Central memory CD8-positive, alpha-beta T cell (primary cell): Measurements from ENCODE around the gene PPP1R9B.

ENCODE experiments used
- ATAC-seq: fragments of 150-1000 bp; cut with Tn5 transposase; replicated peaks from 2 replicates; pipeline ENCODE4 v1.10.0; 2022; ENCODE audit warnings: mild to moderate bottlenecking, moderate FRiP score, moderate number of reproducible peaks; ENCODE audit not compliant: poor library complexity, severe bottlenecking; ENCODE audit errors: extremely low read depth
- DNase-seq, 2 donors: peaks; one replicate each; pipeline ENCODE4 v3.0.0; 2021; ENCODE audit warnings: low spot score in 2 of 2
- H3K27ac Mint-ChIP-seq: one replicate; pipeline ENCODE4 v1.8.0; 2022; ENCODE audit warnings: low read depth, mild to moderate bottlenecking, moderate library complexity, mixed read lengths
- H3K27me3 Mint-ChIP-seq: one replicate; pipeline ENCODE4 v1.8.0; 2022; ENCODE audit warnings: mixed read lengths
- H3K36me3 Mint-ChIP-seq: one replicate; pipeline ENCODE4 v1.8.0; 2022; ENCODE audit warnings: mild to moderate bottlenecking, moderate library complexity, mixed read lengths; ENCODE audit not compliant: insufficient read depth
- H3K4me1 Mint-ChIP-seq: one replicate; pipeline ENCODE4 v1.8.0; 2022; ENCODE audit warnings: mixed read lengths
- H3K4me3 Mint-ChIP-seq: one replicate; pipeline ENCODE4 v1.8.0; 2022; ENCODE audit warnings: mild to moderate bottlenecking, moderate library complexity, mixed read lengths
- H3K9me3 Mint-ChIP-seq: one replicate; pipeline ENCODE4 v1.8.0; 2022; ENCODE audit warnings: mixed read lengths

The PPP1R9B gene

GRCh38 chr17:50135316-50136095 lies 15.0 kb downstream of the PPP1R9B start:
- no peak overlapping the region for H3K27ac Mint-ChIP-seq
- DNase-seq, result no peak
- peaks cover 44% of the 10 kb centered on the region for H3K36me3 Mint-ChIP-seq
- H3K27me3 Mint-ChIP-seq, result no peaks in the 10 kb centered on the region
- H3K4me3 Mint-ChIP-seq, result no peak overlapping the region
- no peak for ATAC-seq
- H3K4me1 Mint-ChIP-seq, result peaks cover 49% of the 10 kb centered on the region
- no peaks in the 10 kb centered on the region for H3K9me3 Mint-ChIP-seq

GRCh38 chr17:50134206-50135110 lies 16.0 kb downstream of the PPP1R9B start:
- H3K27ac Mint-ChIP-seq, result no peak overlapping the region
- H3K4me1 Mint-ChIP-seq, result peaks cover 44% of the 10 kb centered on the region
- H3K4me3 Mint-ChIP-seq, result no peak overlapping the region
- no peak for ATAC-seq
- H3K27me3 Mint-ChIP-seq, result no peaks in the 10 kb centered on the region
- no peaks in the 10 kb centered on the region for H3K9me3 Mint-ChIP-seq
- H3K36me3 Mint-ChIP-seq, result peaks cover 40% of the 10 kb centered on the region
- DNase-seq, result no peak

- ATAC-seq (no peak), DNase-seq (no peak)
- no peak overlapping the region for H3K27ac Mint-ChIP-seq
- peaks cover 42% of the 10 kb centered on the region for H3K36me3 Mint-ChIP-seq
- no peak overlapping the region for H3K4me3 Mint-ChIP-seq
- peaks cover 6% of the 10 kb centered on the region for H3K27me3 Mint-ChIP-seq
- no peaks in the 10 kb centered on the region for H3K9me3 Mint-ChIP-seq
- H3K4me1 Mint-ChIP-seq, result peaks cover 48% of the 10 kb centered on the region
Measured at GRCh38 chr17:50133769-50134099, 16.7 kb downstream of the PPP1R9B start.

- no peak for ATAC-seq
- Mint-ChIP-seq H3K27me3 (peaks cover 11% of the 10 kb centered on the region), H3K36me3 (peaks cover 40% of the 10 kb centered on the region)
Measured at GRCh38 chr17:50133028-50133768, 17.3 kb downstream of the PPP1R9B start.

GRCh38 chr17:50132104-50132794 lies 18.2 kb downstream of the PPP1R9B start:
- no peak for DNase-seq
- Mint-ChIP-seq H3K27me3 (peaks cover 16% of the 10 kb centered on the region), H3K4me1 (peaks cover 50% of the 10 kb centered on the region), H3K27ac (peak overlapping the region; percentile 84), H3K4me3 (no peak overlapping the region), H3K36me3 (peaks cover 35% of the 10 kb centered on the region), H3K9me3 (no peaks in the 10 kb centered on the region)
- ATAC-seq, result no peak

More at GRCh38 chr17:50133028-50133768, 17.3 kb downstream of the PPP1R9B start:
- Mint-ChIP-seq H3K4me3 (no peak overlapping the region), H3K4me1 (peaks cover 52% of the 10 kb centered on the region), H3K27ac (no peak overlapping the region), H3K9me3 (no peaks in the 10 kb centered on the region)
- DNase-seq, result no peak

GRCh38 chr17:50130559-50131305 lies 19.7 kb downstream of the PPP1R9B start:
- Mint-ChIP-seq H3K36me3 (peaks cover 31% of the 10 kb centered on the region), H3K4me1 (peaks cover 42% of the 10 kb centered on the region), H3K4me3 (peak overlapping the region; percentile 72), H3K27me3 (peaks cover 16% of the 10 kb centered on the region), H3K9me3 (no peaks in the 10 kb centered on the region), H3K27ac (peak overlapping the region; percentile 75)
- DNase-seq (no peak), ATAC-seq (no peak)

- Mint-ChIP-seq H3K27ac (peak within 1 kb of the TSS; percentile 90), H3K36me3 (peaks cover 30% of the 10 kb centered on the region), H3K27me3 (peaks cover 16% of the 10 kb centered on the region), H3K4me3 (peak within 1 kb of the TSS; percentile 72), H3K9me3 (no peaks in the 10 kb centered on the region), H3K4me1 (peaks cover 42% of the 10 kb centered on the region)
- ATAC-seq (peak; percentile 78), DNase-seq (no peak)
Measured at GRCh38 chr17:50129728-50130558, 20.5 kb downstream of the PPP1R9B start, which contains the start of gene SAMD14. Gene SAMD14, minus strand, starts transcription at chr17:50130160. Its CDS starts 5,201 bp downstream, at chr17:50124959.

GRCh38 chr17:50129353-50129727 lies 21.1 kb downstream of the PPP1R9B start:
- Mint-ChIP-seq H3K9me3 (no peaks in the 10 kb centered on the region), H3K36me3 (peaks cover 26% of the 10 kb centered on the region), H3K27me3 (peaks cover 16% of the 10 kb centered on the region), H3K4me1 (peaks cover 42% of the 10 kb centered on the region), H3K27ac (peak overlapping the region; percentile 90), H3K4me3 (peak overlapping the region; percentile 72)
- ATAC-seq, result no peak
- DNase-seq, result no peak

- Mint-ChIP-seq H3K27ac (peak overlapping the region; percentile 90), H3K4me3 (peak overlapping the region; percentile 72), H3K9me3 (no peaks in the 10 kb centered on the region), H3K4me1 (peaks cover 42% of the 10 kb centered on the region), H3K36me3 (peaks cover 25% of the 10 kb centered on the region), H3K27me3 (peaks cover 16% of the 10 kb centered on the region)
- ATAC-seq (no peak), DNase-seq (no peak)
Measured at GRCh38 chr17:50128441-50129352, 21.8 kb downstream of the PPP1R9B start.

GRCh38 chr17:50127697-50128361 lies 22.6 kb downstream of the PPP1R9B start:
- Mint-ChIP-seq H3K9me3 (no peaks in the 10 kb centered on the region), H3K27me3 (peaks cover 18% of the 10 kb centered on the region), H3K27ac (no peak overlapping the region), H3K4me3 (no peak overlapping the region), H3K36me3 (peaks cover 25% of the 10 kb centered on the region), H3K4me1 (peaks cover 42% of the 10 kb centered on the region)
- no peak for ATAC-seq
- DNase-seq, result no peak
